NCI-H1092 (cell line): ENCODE results near the gene HDC.

Experiments
- DNase-seq: peaks from one replicate; lab custom pipeline; 2025; lab: John Stamatoyannopoulos, UW

The HDC gene

GRCh38 chr15:50252556-50252955 is 13.0 kb downstream of the HDC start:
- DNase-seq, result no peak

DNA sequence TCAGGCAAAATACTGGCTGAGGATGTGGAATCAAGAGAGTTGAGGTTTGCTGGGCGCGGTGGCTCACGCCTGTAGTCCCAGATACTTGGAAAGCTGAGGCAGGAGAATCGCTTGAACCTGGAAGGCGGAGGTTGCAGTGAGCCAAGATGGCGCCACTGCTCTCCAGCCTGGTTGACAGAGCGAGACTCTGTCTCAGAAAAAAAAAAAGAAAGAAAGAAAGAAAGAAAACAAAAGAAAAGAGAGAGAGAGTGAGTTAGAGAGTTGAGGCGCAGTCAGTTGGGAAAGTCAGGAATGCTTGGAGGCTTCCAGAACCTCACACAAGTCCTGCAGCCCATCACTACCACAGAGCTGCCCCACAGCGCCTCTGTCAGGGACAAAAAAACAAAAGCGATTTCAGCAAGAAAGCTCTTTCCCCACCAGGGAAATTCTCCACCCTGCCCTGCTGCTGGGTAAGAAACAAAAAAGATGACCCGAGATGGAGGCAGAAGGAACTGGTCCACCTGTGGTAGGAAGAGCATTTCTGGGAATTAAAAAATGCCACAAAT is 13.8 kb downstream of the HDC start:
- no peak for DNase-seq

GRCh38 chr15:50250760-50251394 is 14.6 kb downstream of the HDC start:
- no peak for DNase-seq

- DNase-seq, result no peak
These were observed 15.8 kb downstream of the HDC start for GRCh38 chr15:50249704-50250103.

- DNase-seq, result no peak
These were observed 16.4 kb downstream of the HDC start for GRCh38 chr15:50248994-50249582.

DNA sequence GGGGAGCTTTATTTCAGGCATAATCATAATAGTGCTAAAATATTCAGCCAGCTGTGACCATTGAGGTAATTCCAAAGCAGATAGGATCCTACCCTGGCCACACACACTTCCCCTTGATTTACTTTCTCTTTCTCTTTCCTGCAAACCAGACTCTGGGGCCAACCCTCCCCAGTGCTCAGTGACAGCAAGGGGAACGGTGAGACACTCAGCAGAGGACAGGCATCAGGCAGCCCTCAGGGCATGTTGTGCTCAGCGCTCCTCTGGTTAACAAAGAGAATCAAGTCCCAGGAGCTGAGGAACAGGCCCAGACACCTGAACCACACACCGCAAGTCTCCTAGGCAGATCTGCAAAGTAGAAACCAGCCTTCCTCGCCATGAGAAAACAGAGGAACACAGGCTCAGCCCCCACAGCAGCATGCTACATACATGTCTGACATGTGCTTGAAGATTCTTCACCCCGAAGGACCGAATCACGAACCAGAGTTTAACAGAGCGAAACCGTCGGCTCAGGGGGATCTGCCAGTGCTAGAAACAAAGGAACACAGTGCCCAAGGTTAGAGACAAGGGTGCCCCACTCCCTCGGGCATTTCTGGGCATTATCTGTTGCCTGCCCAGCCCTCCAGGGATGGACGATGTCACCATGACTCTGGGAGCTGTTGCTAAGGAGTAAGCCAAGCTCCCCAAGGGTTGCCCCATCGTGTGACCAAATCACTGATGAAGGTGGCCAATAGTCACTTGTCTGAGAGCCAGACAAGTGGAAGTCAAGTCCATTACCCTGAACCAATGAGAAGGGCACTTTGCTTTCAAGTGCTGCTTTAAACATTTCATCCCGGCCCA is 17.5 kb downstream of the HDC start:
- DNase-seq, result no peak

- no peak for DNase-seq
These were observed 18.9 kb downstream of the HDC start for GRCh38 chr15:50246631-50247030.

- DNase-seq, result no peak
These were observed 20.4 kb downstream of the HDC start for GRCh38 chr15:50244959-50245624.

- no peak for DNase-seq
These were observed 21.4 kb downstream of the HDC start for GRCh38 chr15:50244153-50244552.

DNA sequence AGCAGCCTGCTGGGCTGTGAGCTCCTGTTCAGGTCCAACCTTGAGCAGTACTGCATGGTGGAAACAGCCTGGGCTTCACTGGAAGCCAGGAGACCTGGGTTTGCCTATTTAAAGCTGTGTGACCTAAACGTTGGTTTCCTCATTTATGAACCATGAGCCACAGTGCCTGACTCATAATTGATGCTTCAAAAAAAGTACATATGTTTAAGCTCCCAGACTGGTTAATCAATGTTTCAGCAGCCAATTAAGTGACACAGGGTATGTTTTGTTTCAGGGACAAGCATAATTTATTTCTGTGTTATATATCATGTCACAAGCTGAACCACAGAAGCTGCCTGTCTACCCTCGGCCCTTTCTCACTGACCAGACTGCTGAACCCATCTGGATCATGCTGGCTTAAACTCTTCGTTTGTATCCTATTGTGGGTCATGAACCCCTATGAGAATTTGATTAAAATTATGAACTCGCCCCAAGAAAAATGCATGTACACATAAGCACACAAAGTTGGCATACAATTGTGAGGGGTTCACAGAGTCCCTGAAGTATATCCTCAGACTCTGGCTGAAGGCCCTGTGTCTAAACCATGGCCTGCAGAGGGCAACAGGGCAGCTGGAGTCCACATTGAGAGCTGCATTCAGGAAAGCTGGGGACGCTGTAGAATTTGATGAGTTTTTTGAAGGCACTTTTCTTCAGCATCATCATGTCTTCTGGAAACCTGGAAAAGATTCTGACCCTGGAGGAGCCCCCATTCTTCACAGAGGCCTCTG is 23.7 kb downstream of the HDC start:
- no peak for DNase-seq

- no peak for DNase-seq
These were observed 27.3 kb downstream of the HDC start for GRCh38 chr15:50238255-50238654.

DNA sequence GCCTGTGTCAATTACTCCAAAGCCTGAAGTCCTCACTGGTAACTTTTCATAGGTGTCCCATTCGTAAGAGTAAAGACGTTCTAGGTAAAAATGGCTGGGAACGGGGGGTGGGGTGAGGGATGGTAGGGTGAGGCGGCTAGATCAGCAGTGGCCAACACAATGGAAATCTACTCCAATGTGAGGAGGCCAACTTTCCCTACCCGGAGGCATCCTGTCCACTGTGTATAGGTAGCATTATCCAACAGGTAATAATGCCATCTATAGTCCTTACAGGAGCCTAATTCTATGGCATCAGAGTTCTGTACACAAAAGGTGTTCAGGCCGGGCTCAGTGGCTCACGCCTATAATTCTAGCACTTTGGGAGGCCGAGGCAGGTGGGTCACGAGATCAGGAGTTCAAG is 29.1 kb downstream of the HDC start:
- no peak for DNase-seq

DNA sequence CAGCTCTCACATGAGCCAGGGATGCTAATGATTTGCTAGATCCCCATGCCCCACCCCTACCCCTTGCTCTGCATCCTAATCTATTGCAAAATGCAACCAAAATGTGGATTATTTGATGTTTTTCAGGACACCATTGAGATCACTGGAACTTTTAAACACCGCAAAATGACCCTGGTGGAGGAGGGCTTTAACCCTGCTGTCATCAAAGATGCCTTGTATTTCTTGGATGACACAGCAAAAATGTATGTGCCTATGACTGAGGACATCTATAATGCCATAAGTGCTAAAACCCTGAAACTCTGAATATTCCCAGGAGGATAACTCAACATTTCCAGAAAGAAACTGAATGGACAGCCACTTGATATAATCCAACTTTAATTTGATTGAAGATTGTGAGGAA is 29.7 kb downstream of the HDC start:
- DNase-seq, result no peak

- DNase-seq, result no peak
These were observed 30.8 kb downstream of the HDC start for GRCh38 chr15:50234764-50235163.

- no peak for DNase-seq
These were observed 32.3 kb downstream of the HDC start for GRCh38 chr15:50233192-50233736.

- no peak for DNase-seq
These were observed 32.7 kb downstream of the HDC start for GRCh38 chr15:50232791-50233190.

- DNase-seq, result no peak
These were observed 33.8 kb downstream of the HDC start for GRCh38 chr15:50231761-50232160.

DNA sequence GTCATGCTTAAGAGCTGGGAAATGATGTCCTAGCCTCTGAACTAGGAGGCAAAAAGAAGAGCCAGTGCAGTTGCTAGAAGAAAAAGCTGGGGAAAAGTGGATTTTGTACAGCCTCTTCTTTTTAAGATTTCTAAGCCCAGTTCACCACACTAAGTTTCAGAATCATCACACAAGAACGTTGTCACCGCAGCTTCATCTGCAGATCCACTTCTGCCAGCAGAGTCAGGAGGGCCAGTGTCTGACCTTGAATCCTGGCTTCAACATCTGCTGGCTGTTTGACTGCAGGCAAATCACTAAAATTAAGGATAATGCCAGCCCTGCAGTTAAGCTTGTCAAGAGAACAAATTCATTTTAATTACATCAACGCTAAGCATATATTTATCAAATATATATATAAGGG is 36.2 kb downstream of the HDC start:
- DNase-seq, result no peak

DNA sequence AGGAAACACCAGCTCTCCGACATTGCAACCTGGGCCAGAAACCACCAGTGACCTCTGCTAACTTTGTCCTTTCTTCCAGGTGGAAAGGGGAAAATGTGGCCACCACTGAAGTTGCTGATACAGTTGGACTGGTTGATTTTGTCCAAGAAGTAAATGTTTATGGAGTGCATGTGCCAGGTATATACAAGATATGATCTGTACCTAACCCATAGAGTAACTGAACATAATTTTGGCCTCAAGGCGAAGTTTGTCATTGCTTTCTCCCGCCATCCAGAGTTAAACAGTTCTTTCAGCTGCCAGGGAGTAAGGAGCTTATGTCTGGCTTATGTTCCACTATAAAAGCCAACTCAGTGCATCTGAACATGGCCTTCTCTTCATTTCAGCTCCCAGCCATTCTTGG is 36.7 kb downstream of the HDC start:
- no peak for DNase-seq

DNA sequence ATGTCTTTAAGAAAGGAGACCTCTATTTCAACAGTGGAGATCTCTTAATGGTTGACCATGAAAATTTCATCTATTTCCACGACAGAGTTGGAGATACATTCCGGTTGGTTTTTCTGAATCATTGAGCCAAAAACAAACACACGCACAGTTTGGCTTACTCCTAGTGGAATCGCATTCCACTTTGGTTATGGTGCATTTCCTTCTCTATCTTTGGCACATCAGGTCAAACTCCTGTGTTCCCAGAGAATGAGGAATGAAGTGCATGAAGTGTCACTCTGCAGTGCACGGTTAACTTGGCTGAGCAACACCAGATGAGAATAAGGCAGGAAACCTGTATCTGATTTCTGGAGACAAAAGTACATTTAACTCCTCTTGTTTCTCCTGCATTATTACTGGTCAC is 38.5 kb downstream of the HDC start:
- DNase-seq, result no peak

GRCh38 chr15:50225938-50226337 is 39.6 kb downstream of the HDC start:
- DNase-seq, result no peak
